PFSK-1 (cell line): ENCODE measurements around the gene CARD10.

ENCODE experiments used
- POLR2AphosphoS5 ChIP-seq: IDR thresholded peaks from 2 replicates; pipeline ENCODE4 v1.6.1; 2012; ENCODE audit warnings: low read depth, mild to moderate bottlenecking, control low read depth, low read length, moderate library complexity
- REST ChIP-seq, 2 experiments: IDR thresholded peaks; 2 replicates each; pipeline versions ENCODE4 v1.6.1 to v1.8.0; 2011 to 2012; ENCODE audit warnings: low read depth in 2 of 2, low read length in 2 of 2, control low read depth in 1 of 2, inconsistent platforms in 1 of 2, mild to moderate bottlenecking in 1 of 2, moderate library complexity in 1 of 2; ENCODE audit not compliant: insufficient read depth in 1 of 2
- SIN3A ChIP-seq: IDR thresholded peaks from 2 replicates; pipeline ENCODE4 v1.6.1; 2012; ENCODE audit warnings: mild to moderate bottlenecking, low read length, moderate library complexity, borderline replicate concordance; ENCODE audit not compliant: insufficient read depth
- TAF1 ChIP-seq: IDR thresholded peaks from 2 replicates; pipeline ENCODE4 v1.6.1; 2012; ENCODE audit warnings: low read length, control low read depth, borderline replicate concordance; ENCODE audit not compliant: insufficient read depth

- TF ChIP-seq TAF1 (no peak), REST (IDR thresholded peaks at IDR 0.05; ENCODE audit: insufficient read depth in 1 of 2, low read depth in 2 of 2, low read length in 2 of 2) (no peak), POLR2AphosphoS5 (no peak), SIN3A (no peak)
Observed at GRCh38 chr22:37504964-37505363, 14.3 kb downstream of the CARD10 start.
